ENCODE results near the gene TSTD1.

- no peak for TF ChIP-seq CTCF (IDR thresholded peaks at IDR 0.05; ENCODE audit: insufficient read depth, low read length)
- TF ChIP-seq GABPA (IDR thresholded peaks at IDR 0.05; ENCODE audit: low read depth), result no peak
- TF ChIP-seq SPI1 (IDR thresholded peaks at IDR 0.05; ENCODE audit: borderline replicate concordance, low read depth), result no peak
- no peak for TF ChIP-seq POLR2AphosphoS5 (IDR thresholded peaks at IDR 0.05; ENCODE audit: low read depth)
Measured at GRCh38 chr1:161074676-161075368, 36.1 kb upstream of the TSTD1 start.

Measured in HL-60 (cell line).